ENCODE results near the gene MC1R. TPM values are rescaled to one million over a fixed set of nuclear protein-coding genes. Genes with fewer than 3 reads are reported as not detected.
"Not testable (repeated sequence)": the region's sequence is repeated elsewhere in the genome, so short reads cannot be mapped to it uniquely, and the experiment has no call there.

The MC1R gene
- total RNA-seq, 1 experiment from 2014 or later, result 34.3 TPM

DNA sequence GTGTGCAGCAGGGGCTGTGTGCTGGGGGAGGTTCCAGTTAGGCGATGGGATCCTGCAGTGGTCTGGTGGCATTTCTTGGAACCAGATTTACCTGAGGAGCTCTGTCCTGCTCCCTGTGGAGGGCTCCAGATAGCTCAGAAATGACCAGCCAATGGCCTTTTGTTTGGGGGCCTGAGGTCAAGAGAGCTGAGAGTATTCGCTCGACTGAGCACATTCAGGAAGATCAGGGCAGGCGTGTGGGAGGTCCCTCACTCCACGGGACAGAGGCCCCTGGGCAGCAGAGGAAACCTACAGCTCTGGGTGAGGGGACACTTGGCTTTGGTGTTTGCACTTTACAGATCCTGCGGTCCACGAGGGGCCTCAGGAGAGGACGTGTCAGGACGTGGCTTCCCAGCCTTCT, 48.1 kb downstream of the MC1R start:
- no peak for DNase-seq
- ChIA-PET POLR2A (ENCODE audit: unreplicated experiment) (interaction anchor here (0.5 kb wide), 1 partner anchor 44 kb away, joined by 4 read pairs; no protein-coding TSS in a partner anchor), CTCF (no interaction called here)
- H3K27me3 ChIP-seq (ENCODE audit: insufficient read depth, low read depth), result no peaks in the 10 kb centered on the region
- no peak overlapping the region for H3K4me3 ChIP-seq
- no peak overlapping the region for H2AFZ ChIP-seq
- H3F3A ChIP-seq (ENCODE audit: insufficient read depth, low read depth), result peaks cover 11% of the 10 kb centered on the region; the same call in 1 of the 2 replicates
- H4K20me1 ChIP-seq (ENCODE audit: insufficient read depth), result no peaks in the 10 kb centered on the region
- H3K79me2 ChIP-seq (ENCODE audit: low read depth), result peaks cover 18% of the 10 kb centered on the region
- H3K27ac ChIP-seq, result no peak overlapping the region
- peaks cover 12% of the 10 kb centered on the region for H3K4me1 ChIP-seq (replicated peaks; ENCODE audit: insufficient read depth)
- no peak overlapping the region for H3K4me2 ChIP-seq
- BruUV-seq (replicated peaks), result no TSS peak
- H3K9me2 ChIP-seq (ENCODE audit: insufficient read depth), result no peaks in the 10 kb centered on the region
- no peaks in the 10 kb centered on the region for H3K9me3 ChIP-seq (ENCODE audit: insufficient read depth, low read depth)
- intact Hi-C loops (cut with micrococcal nuclease; ENCODE audit: unreplicated experiment), result no loop called here
- TF ChIP-seq, protein P1, sequence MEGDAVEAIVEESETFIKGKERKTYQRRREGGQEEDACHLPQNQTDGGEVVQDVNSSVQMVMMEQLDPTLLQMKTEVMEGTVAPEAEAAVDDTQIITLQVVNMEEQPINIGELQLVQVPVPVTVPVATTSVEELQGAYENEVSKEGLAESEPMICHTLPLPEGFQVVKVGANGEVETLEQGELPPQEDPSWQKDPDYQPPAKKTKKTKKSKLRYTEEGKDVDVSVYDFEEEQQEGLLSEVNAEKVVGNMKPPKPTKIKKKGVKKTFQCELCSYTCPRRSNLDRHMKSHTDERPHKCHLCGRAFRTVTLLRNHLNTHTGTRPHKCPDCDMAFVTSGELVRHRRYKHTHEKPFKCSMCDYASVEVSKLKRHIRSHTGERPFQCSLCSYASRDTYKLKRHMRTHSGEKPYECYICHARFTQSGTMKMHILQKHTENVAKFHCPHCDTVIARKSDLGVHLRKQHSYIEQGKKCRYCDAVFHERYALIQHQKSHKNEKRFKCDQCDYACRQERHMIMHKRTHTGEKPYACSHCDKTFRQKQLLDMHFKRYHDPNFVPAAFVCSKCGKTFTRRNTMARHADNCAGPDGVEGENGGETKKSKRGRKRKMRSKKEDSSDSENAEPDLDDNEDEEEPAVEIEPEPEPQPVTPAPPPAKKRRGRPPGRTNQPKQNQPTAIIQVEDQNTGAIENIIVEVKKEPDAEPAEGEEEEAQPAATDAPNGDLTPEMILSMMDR (conservative IDR thresholded peaks at IDR 0.05), result no peak
- TF ChIP-seq EZH2 (IDR thresholded peaks at IDR 0.05; ENCODE audit: low read depth), result no peak
- H3K36me3 ChIP-seq (ENCODE audit: low read depth), result no peaks in the 10 kb centered on the region

DNA sequence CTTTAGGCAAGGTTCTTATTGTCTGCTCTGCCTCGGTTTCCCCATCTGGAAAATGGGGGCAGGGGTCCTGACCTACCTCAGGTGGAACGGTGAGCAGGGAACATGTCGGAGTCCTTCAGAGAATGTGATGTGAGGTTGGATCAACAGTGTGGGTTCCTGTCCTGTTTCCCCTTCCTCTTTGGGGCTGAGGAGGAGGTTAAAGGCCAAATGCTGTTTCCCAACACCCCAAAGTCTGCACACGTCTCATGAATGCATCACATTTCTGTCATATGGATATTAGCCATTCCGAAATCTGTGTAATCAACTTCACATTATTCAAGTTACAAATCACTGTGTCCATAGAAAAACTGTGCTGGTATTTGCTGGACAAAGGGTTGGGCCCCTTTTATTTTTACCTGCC, 48.8 kb downstream of the MC1R start:
- CTCF ChIA-PET, result not testable (repeated sequence)
- H3K79me2 ChIP-seq (ENCODE audit: low read depth), result peaks cover 22% of the 10 kb centered on the region

DNA sequence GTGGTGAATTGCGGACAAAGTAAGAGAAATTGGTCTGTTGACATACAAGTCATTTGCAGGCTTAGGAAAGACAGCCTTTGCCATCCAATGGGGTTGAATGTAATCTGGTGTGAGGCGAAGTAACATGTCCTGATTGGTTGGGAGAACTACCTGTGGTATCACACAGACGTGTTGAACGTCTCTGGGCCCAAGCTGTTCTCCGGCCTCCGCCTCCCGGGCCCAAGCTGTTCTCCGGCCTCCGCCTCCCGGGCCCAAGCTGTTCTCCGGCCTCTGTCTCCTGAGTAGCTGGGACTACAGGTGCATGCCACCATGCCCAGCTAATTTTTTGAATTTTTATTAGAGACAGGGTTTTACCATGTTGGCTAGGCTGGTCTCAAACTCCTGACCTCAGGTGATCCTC, 49.4 kb downstream of the MC1R start:
- H3K4me2 ChIP-seq; H3K36me3 ChIP-seq (ENCODE audit: low read depth); DNase-seq; H3K4me3 ChIP-seq; CTCF ChIA-PET; H3K27me3 ChIP-seq (ENCODE audit: insufficient read depth, low read depth); H3K9me3 ChIP-seq (ENCODE audit: insufficient read depth, low read depth); H3K9me2 ChIP-seq (ENCODE audit: insufficient read depth); H3K27ac ChIP-seq; intact Hi-C loops (cut with micrococcal nuclease; ENCODE audit: unreplicated experiment); H4K20me1 ChIP-seq (ENCODE audit: insufficient read depth); H2AFZ ChIP-seq; BruUV-seq (replicated peaks): not testable (repeated sequence)
- H3K4me1 ChIP-seq (replicated peaks; ENCODE audit: insufficient read depth), result peaks cover 15% of the 10 kb centered on the region
- POLR2A ChIA-PET (ENCODE audit: unreplicated experiment), result interaction anchor here (0.6 kb wide), 1 partner anchor 51 kb away, joined by 5 read pairs; no protein-coding TSS in a partner anchor
- H3F3A ChIP-seq (ENCODE audit: insufficient read depth, low read depth), result peaks cover 11% of the 10 kb centered on the region; the same call in 1 of the 2 replicates
- H3K79me2 ChIP-seq (ENCODE audit: low read depth), result peaks cover 25% of the 10 kb centered on the region

More for the DNA sequence above, 48.8 kb downstream of the MC1R start:
- BruUV-seq (replicated peaks); H4K20me1 ChIP-seq (ENCODE audit: insufficient read depth); H3K9me3 ChIP-seq (ENCODE audit: insufficient read depth, low read depth); H3K36me3 ChIP-seq (ENCODE audit: low read depth); H3K4me3 ChIP-seq; H3K27me3 ChIP-seq (ENCODE audit: insufficient read depth, low read depth); H3K4me2 ChIP-seq; H3K27ac ChIP-seq; H2AFZ ChIP-seq; DNase-seq; intact Hi-C loops (cut with micrococcal nuclease; ENCODE audit: unreplicated experiment); H3K9me2 ChIP-seq (ENCODE audit: insufficient read depth): not testable (repeated sequence)
- POLR2A ChIA-PET (ENCODE audit: unreplicated experiment), result interaction anchor here (0.6 kb wide), 1 partner anchor 52 kb away, joined by 5 read pairs; no protein-coding TSS in a partner anchor
- Histone ChIP-seq H3F3A (ENCODE audit: insufficient read depth, low read depth) (peaks cover 11% of the 10 kb centered on the region; the same call in 1 of the 2 replicates), H3K4me1 (replicated peaks; ENCODE audit: insufficient read depth) (peaks cover 15% of the 10 kb centered on the region)

DNA sequence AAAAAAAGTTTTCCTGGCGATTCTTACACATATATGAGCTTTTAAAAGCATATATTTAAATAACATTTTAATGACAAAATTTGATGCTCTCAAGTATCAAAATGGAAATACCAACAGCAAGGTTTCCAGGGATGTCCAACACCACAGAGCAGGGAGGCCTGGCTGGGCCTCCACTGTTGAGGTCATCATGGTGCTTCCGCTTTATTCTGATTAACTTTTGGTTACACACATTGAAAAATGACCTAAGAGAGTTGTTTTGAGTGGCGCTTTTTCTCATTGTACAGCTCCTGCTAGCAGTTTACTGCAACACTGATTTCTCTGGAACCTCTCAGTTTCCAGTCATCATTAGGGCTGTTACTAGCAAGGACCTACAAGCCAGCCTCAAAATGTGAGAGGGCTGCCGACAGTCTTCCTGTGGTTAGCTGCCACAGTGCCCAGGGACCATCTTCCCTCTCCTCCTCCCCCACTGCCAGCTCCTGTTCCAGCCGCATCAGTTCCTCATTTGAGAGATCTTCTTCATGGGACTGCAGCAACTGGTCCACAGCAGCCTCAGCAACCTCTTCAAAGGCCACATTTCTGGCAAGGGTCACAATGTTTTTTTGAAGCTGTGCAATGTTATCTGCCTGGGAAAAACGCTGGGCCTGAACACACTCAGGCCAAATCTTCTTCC, 51.2 kb downstream of the MC1R start:
- H3K4me3 ChIP-seq, result no peak overlapping the region
- no peaks in the 10 kb centered on the region for H3K27me3 ChIP-seq (ENCODE audit: insufficient read depth, low read depth)
- peaks cover 43% of the 10 kb centered on the region for H3K79me2 ChIP-seq (ENCODE audit: low read depth)
- no peaks in the 10 kb centered on the region for H4K20me1 ChIP-seq (ENCODE audit: insufficient read depth)
- no peak overlapping the region for H2AFZ ChIP-seq
- BruUV-seq (replicated peaks), result no TSS peak
- TF ChIP-seq, protein P1 (conservative IDR thresholded peaks at IDR 0.05), result no peak
- TF ChIP-seq EZH2 (IDR thresholded peaks at IDR 0.05; ENCODE audit: low read depth), result no peak
- H3K36me3 ChIP-seq (ENCODE audit: low read depth), result no peaks in the 10 kb centered on the region
- no peak overlapping the region for H3K4me2 ChIP-seq
- peaks cover 22% of the 10 kb centered on the region for H3K4me1 ChIP-seq (replicated peaks; ENCODE audit: insufficient read depth)
- intact Hi-C loops (cut with micrococcal nuclease; ENCODE audit: unreplicated experiment), result no loop called here
- DNase-seq, result no peak
- ChIA-PET CTCF (interaction anchor here (0.5 kb wide), 2 partner anchors 20 to 21 kb away, joined by 3 to 5 read pairs; no protein-coding TSS in a partner anchor), POLR2A (ENCODE audit: unreplicated experiment) (interaction anchor here (0.7 kb wide), 1 partner anchor 19 kb away, joined by 3 read pairs; no protein-coding TSS in a partner anchor)
- no peaks in the 10 kb centered on the region for H3K9me2 ChIP-seq (ENCODE audit: insufficient read depth)
- H3K9me3 ChIP-seq (ENCODE audit: insufficient read depth, low read depth), result no peaks in the 10 kb centered on the region
- peaks cover 11% of the 10 kb centered on the region; the same call in 1 of the 2 replicates for H3F3A ChIP-seq (ENCODE audit: insufficient read depth, low read depth)
- H3K27ac ChIP-seq, result no peak overlapping the region

Other genes starting within 250 kb of the MC1R start
- gene CDK10, start 232.2 kb upstream of the MC1R start, total RNA-seq (2021), result 76.6 and 110 TPM in 2 replicates
- gene SPATA2L, start 217.2 kb upstream of the MC1R start, total RNA-seq (2021), result 15.3 and 23.8 TPM in 2 replicates
- gene VPS9D1, start 198.0 kb upstream of the MC1R start, total RNA-seq (2021), result 15.2 and 20.4 TPM in 2 replicates
- 28.8 and 32.0 TPM in 2 replicates for gene ZNF276, start 197.3 kb upstream of the MC1R start, total RNA-seq (2021)
- gene FANCA, start 102.2 kb upstream of the MC1R start, total RNA-seq (2021), result 61.6 and 79.9 TPM in 2 replicates
- 34.5 and 48.6 TPM in 2 replicates for gene SPIRE2, start 90.4 kb upstream of the MC1R start, total RNA-seq (2021)
- 298 and 347 TPM in 2 replicates for gene TCF25, start 45.3 kb upstream of the MC1R start, total RNA-seq (2021)
- 79.6 and 105 TPM in 2 replicates for gene TUBB3, start 4.5 kb downstream of the MC1R start, total RNA-seq (2021)
- gene DEF8, start 29.9 kb downstream of the MC1R start, total RNA-seq (2021), result 59.6 and 66.9 TPM in 2 replicates
- gene DBNDD1, start 100.6 kb downstream of the MC1R start, total RNA-seq (2021), result 32.4 and 35.8 TPM in 2 replicates
- not detected in 2 replicates for gene PRDM7, start 158.5 kb downstream of the MC1R start, total RNA-seq (2021)